ENCODE measurements around the gene PTGDR2.
A peak's percentile ranks its signal among the peaks of the same experiment; 100 is the strongest.

PTGDR2 gene

DNA sequence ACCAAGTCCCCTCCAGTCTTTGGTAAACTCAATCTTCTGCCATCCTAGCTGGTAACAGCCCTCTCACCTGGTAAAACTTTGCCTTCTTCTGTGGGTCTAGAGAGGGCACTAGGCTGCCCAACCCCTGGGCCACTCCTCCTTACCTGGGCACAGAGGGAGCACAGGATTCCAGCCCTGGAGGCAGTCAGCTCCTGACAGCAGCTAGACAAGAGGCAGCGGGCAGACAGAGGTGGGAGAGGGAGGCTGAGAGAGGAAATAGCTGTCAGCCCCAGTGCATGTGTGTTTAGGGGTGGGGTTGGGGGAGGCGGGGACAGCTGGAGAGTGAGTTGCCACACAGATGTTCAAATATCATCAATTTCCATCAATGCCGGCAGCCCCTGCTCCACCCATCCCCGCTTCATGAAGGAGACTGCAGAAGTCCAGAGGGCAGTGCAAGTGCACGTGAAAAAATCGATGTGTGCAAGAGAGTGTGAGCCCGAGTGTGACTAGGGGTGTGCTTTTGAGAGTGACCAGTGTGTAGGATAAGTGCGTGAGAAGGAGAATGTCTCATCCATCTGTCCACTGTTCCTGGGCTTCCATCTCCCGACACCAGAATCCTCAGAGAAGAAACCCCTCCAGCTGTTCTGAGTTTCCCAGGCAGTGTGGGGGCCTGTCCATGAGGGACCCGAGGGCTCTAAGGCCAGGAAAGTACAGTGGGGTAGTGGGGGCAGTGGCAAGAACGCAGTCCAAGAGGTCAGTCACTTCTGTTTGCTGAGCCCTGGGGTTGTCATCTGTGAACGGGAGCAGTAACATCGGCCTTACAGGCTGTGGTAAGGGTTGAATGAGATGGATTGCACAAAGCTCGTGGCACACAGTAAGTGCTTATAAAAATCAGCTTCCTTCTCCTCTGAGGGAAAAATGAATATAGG lies at the start of gene PTGDR2:
PTGDR2 (minus strand) TSS at position 225 of the 908 bp plus-strand sequence. CDS start 2,228 bp downstream, outside the sequence.
- Mint-ChIP-seq H3K27me3 (ENCODE audit: low read depth, poor library complexity) (peaks cover 3% of the 10 kb centered on the region), H3K27ac (peak within 1 kb of the TSS; percentile 70), H3K9me3 (no peaks in the 10 kb centered on the region), H3K4me3 (no peak within 1 kb of the TSS), H3K4me1 (peaks cover 39% of the 10 kb centered on the region), H3K36me3 (ENCODE audit: low read depth) (peaks cover 7% of the 10 kb centered on the region)
- TF ChIP-seq, protein P1, sequence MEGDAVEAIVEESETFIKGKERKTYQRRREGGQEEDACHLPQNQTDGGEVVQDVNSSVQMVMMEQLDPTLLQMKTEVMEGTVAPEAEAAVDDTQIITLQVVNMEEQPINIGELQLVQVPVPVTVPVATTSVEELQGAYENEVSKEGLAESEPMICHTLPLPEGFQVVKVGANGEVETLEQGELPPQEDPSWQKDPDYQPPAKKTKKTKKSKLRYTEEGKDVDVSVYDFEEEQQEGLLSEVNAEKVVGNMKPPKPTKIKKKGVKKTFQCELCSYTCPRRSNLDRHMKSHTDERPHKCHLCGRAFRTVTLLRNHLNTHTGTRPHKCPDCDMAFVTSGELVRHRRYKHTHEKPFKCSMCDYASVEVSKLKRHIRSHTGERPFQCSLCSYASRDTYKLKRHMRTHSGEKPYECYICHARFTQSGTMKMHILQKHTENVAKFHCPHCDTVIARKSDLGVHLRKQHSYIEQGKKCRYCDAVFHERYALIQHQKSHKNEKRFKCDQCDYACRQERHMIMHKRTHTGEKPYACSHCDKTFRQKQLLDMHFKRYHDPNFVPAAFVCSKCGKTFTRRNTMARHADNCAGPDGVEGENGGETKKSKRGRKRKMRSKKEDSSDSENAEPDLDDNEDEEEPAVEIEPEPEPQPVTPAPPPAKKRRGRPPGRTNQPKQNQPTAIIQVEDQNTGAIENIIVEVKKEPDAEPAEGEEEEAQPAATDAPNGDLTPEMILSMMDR (IDR thresholded peaks at IDR 0.05), result no peak
- no peak for DNase-seq

DNA sequence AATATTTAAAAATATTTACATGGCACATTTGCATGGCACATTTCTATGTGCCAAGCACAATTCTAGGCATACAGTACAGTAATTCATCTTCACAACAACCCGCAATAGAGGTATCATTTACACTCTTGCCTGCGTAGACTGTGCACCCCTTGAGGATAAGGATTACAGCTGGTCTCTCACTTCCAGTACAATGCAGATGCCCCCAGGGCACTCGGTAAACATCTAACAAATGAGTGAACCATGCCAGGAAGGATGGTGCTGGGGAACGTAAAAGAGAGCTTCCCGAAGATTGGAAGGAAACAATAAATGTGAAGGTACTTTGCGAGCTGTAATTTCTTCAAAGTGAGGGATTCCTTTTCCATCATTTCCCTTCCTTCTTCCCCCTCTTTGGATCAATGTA lies 49.3 kb upstream of the PTGDR2 start:
- DNase-seq, result no peak
- H3K9me3 Mint-ChIP-seq, result peaks cover 19% of the 10 kb centered on the region
- peak overlapping the region; percentile 86 for H3K4me3 Mint-ChIP-seq
- peaks cover 32% of the 10 kb centered on the region for H3K4me1 Mint-ChIP-seq
- H3K27ac Mint-ChIP-seq, result peak overlapping the region; percentile 4
- H3K36me3 Mint-ChIP-seq (ENCODE audit: low read depth), result peaks cover 33% of the 10 kb centered on the region
- TF ChIP-seq, protein P1 (IDR thresholded peaks at IDR 0.05), result no peak
- peaks cover 29% of the 10 kb centered on the region for H3K27me3 Mint-ChIP-seq (ENCODE audit: low read depth, poor library complexity)

- Mint-ChIP-seq H3K27ac (no peak overlapping the region), H3K4me3 (no peak overlapping the region), H3K9me3 (no peaks in the 10 kb centered on the region), H3K27me3 (ENCODE audit: low read depth, poor library complexity) (peaks cover 5% of the 10 kb centered on the region), H3K4me1 (peaks cover 32% of the 10 kb centered on the region), H3K36me3 (ENCODE audit: low read depth) (peaks cover 57% of the 10 kb centered on the region)
- no peak for DNase-seq
- TF ChIP-seq, protein P1 (IDR thresholded peaks at IDR 0.05), result no peak
Observed at GRCh38 chr11:60902625-60903024, 46.9 kb upstream of the PTGDR2 start.

DNA sequence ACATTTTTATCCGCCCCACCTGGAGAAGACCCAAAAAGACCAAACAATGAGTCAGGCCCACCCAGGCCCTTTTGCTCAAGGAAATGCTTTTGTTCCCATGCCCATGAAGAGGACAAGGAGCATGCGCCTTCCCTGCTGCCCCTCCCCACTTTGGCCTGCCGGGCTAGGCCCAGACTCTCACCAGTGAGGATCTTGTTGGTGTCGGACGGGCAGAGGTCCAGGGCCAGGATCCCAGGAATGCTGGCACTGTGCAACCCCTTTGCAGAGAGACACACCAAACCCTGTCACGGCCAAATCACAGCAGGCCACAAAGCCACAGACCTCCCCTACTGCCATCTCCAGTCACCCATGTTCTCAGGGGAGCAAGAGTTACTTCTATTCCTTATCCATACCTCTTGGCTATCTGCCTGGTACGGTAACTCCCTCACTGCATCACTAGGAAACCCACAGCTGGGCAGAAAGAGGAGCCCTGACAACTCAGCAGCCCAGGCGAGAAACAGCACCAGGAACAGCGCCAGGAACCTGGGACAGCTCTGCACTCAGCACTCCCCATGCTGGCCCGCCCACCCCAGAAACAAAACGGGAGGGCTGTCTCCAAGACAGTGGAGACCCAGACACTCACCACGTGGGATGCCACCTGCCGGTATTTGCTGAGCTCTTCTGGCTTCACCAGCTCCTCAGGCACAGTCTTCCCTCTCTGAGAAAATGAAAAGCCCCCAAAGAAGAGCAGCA lies 45.1 kb upstream of the PTGDR2 start:
- peaks cover 24% of the 10 kb centered on the region for H3K4me1 Mint-ChIP-seq
- no peaks in the 10 kb centered on the region for H3K27me3 Mint-ChIP-seq (ENCODE audit: low read depth, poor library complexity)
- H3K9me3 Mint-ChIP-seq, result no peaks in the 10 kb centered on the region
- peaks cover 73% of the 10 kb centered on the region for H3K36me3 Mint-ChIP-seq (ENCODE audit: low read depth)
- no peak for DNase-seq
- TF ChIP-seq, protein P1 (IDR thresholded peaks at IDR 0.05), result no peak
- H3K27ac Mint-ChIP-seq, result peak overlapping the region; percentile 91
- no peak overlapping the region for H3K4me3 Mint-ChIP-seq

GRCh38 chr11:60899977-60900376 lies 44.2 kb upstream of the PTGDR2 start:
- Mint-ChIP-seq H3K4me3 (no peak overlapping the region), H3K27ac (no peak overlapping the region), H3K36me3 (ENCODE audit: low read depth) (peaks cover 82% of the 10 kb centered on the region), H3K27me3 (ENCODE audit: low read depth, poor library complexity) (no peaks in the 10 kb centered on the region), H3K4me1 (peaks cover 15% of the 10 kb centered on the region), H3K9me3 (no peaks in the 10 kb centered on the region)
- TF ChIP-seq, protein P1 (IDR thresholded peaks at IDR 0.05), result no peak
- no peak for DNase-seq

Data from nephron progenitor cell (in vitro differentiated cells).